ENCODE data around the gene KRT72.

DNA sequence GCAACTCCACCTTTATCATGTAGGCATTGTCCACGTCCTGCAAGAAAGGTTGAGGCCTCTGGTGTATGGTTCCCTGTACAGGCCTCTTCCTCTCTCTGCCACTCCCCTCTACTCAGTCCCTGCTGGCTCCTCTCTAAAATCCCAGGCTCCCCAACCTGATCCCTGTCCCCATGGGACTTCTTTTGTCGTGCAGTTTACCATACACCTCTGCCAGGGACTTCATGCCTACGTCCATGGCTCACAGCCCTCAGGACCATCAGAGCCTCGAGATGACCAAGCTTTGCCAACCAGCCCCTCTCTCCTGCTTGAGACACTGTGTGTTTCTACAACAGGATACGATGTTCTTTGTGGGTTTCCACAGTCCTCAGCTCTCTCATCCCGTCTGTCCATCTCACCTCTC, 47.8 kb upstream of the KRT72 start:
- TF ChIP-seq, protein P1, sequence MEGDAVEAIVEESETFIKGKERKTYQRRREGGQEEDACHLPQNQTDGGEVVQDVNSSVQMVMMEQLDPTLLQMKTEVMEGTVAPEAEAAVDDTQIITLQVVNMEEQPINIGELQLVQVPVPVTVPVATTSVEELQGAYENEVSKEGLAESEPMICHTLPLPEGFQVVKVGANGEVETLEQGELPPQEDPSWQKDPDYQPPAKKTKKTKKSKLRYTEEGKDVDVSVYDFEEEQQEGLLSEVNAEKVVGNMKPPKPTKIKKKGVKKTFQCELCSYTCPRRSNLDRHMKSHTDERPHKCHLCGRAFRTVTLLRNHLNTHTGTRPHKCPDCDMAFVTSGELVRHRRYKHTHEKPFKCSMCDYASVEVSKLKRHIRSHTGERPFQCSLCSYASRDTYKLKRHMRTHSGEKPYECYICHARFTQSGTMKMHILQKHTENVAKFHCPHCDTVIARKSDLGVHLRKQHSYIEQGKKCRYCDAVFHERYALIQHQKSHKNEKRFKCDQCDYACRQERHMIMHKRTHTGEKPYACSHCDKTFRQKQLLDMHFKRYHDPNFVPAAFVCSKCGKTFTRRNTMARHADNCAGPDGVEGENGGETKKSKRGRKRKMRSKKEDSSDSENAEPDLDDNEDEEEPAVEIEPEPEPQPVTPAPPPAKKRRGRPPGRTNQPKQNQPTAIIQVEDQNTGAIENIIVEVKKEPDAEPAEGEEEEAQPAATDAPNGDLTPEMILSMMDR (IDR thresholded peaks at IDR 0.05 in 8 of 11, conservative IDR thresholded peaks at IDR 0.05 in 3 of 11), result no peak
- TF ChIP-seq POLR2AphosphoS5 (IDR thresholded peaks at IDR 0.05) (no peak), POLR2A (IDR thresholded peaks at IDR 0.05) (no peak)

All from spleen (tissue), 7 donors.